CD4-positive, alpha-beta T cell treated with Interleukin-21 for 1 hour (primary cell): ENCODE measurements around the gene NGEF.

Experiments
- DNase-seq: peaks from one replicate; pipeline ENCODE4 v3.0.0-alpha.2; 2020

The NGEF gene

DNA sequence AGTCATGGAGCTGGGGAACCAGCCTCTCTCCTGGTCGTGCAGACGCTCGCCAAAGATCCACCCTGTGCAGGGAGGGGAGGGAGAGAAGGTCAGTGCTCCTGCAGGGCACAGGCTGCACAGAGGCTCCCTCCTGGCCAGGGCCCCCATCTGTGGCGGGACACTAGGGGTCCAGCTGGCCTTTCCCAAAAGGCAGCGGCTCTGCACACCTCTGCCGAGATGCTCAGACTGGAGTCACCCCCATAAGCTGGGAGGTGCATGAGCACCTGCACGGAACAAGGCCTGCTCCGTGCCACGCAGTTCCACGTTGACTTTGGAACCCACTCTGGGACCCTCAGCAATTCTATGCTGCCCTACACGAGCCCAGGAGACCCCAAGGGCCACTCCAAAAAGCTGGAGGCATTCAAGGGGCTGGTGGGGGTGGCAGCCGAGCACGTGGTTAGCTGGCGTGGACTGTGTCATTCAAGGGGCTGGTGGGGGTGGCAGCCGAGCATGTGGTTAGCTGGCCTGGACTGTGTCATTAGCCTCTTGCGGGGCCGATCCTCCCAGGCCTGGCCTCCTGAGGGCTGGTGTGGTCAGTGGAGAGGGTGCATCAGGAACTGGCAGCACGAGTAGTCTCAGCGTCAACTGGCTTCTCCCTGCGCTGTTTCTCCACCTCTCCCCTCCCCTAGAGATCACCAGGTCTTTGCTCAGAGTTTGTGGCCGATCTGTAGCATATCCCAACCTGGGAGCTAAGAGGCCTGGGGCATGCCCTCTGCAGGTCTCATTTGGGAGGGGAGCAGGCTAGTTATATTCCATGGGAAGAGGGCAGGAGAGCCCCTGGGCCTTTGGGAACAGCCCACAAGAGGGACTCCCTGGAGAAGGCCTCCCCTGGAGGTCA, 133.2 kb downstream of the NGEF start:
- DNase-seq: no peak

DNA sequence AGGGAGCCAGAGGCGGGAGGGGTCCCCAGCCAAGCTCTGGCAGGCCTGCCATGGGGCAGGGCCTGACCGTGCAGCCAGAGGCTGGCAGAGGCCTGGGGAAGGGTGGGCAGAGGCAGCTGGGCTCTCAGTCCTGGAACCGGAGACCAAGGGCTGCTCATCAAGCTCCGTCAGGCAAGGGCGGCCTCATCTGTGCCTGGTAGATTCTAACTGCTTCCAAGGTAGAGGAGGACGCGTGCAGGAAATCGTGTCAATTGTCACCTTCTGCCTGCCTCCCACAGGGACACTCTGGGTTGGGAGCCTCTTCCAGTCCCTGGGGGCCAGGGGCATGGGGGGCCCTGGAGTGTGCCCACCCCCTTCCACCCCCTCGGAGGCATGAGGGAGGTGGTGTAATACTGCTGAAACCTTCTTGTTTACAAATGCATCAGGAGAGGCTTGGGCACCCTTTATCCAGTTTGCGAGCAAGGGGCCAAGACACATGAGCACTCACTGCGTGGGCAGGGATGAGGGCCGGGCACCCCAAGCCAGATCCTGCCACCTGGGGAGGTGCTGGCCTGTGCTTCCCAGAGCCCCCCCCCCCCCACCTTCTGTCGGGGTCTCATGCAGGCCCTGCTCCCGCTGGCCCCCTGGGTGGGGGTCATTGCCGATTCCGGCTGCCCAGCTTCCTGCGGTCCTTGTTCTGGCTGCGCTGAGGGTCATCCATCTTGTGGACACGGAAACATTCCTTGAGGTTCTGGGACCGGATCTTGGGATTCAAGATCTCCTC, 134.0 kb downstream of the NGEF start:
- DNase-seq: no peak

DNA sequence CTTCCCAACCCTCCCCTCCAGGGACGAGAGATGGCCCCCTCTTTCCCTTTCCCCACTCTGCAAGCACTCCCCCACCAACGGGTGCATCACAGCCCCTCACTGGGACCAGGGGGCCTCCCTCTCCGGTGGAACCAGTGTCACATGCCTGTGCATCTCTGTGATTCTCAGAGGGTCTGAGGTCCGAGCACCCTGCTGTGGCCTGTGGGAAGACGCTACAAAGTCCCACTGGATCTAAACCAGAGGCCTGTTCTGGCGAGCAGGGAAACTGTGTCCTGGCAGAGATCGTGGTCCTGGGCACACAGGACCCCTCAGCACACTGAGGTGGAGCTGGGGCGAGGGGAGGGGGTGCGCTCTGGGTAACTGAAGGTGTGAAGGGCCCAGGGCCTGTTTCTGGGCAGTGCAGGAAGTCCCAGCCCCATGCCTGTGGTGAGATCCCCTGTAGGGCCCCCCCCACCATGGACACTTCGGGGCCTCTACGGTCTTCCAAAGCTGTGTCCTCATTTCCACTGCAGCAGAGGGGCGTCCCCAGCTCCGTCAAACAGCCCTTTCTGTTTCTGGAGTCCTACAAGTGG, 135.0 kb downstream of the NGEF start:
- DNase-seq: no peak

DNA sequence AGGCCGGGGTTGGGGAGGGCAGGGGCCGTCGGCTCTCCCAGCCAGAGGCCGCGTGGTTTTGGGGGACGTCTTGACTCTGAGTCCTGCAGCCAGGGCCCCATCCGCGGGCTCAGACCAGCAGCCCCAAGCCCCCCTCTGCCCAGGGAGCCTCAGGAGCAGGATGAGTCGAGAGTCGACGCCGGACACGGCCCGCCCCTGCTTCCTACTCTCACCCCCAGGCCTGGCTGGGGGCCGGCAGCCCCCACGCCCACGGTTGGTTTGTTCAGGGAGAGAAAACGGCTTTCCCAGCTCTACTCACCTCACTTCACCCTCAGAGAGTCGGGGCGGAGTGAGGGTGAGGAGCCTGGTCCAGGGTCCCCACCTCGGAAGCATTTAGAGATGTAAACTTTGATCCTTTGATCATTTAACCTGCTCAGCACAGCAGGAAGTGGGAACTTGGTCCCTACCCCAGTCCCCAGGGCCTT, 136.0 kb downstream of the NGEF start:
- no peak for DNase-seq

DNA sequence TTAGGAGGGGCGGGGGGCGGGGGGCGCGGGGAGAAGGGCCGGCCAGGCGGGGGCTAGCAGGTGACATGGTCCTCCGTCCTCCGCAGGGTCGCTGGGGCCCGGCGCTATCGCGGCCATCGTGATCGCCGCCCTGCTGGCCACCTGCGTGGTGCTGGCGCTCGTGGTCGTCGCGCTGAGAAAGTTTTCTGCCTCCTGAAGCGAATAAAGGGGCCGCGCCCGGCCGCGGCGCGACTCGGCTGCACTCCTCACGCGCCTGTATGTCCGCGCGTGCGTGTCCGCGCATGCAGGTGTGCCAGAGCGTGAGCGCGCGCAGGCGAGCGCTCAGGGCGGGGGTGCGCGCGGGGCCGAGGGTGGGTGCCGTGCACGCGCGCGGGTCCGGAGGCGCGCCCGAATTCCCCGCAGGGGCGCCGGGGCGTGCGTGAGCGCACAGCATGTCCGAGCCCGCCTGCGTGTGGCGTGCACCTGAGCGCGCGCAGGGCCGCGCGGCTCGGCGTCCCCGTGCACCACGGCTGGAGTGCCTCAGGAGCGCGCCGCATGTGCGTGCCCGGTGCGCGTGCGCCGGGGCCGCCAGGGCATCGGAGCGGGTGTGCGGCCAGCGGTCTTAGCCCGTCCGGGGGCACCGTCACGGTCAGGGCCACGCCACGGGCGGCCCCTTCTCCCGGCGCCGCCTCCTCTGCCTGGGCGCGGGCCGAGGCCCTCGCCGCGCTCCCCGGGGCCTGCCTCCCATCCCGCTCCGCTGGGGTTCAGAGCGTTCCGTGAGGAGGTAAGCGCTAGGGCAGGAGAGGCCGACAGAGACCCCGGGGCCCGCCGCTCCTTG, 136.7 kb downstream of the NGEF start:
- DNase-seq: peak; percentile 40

DNA sequence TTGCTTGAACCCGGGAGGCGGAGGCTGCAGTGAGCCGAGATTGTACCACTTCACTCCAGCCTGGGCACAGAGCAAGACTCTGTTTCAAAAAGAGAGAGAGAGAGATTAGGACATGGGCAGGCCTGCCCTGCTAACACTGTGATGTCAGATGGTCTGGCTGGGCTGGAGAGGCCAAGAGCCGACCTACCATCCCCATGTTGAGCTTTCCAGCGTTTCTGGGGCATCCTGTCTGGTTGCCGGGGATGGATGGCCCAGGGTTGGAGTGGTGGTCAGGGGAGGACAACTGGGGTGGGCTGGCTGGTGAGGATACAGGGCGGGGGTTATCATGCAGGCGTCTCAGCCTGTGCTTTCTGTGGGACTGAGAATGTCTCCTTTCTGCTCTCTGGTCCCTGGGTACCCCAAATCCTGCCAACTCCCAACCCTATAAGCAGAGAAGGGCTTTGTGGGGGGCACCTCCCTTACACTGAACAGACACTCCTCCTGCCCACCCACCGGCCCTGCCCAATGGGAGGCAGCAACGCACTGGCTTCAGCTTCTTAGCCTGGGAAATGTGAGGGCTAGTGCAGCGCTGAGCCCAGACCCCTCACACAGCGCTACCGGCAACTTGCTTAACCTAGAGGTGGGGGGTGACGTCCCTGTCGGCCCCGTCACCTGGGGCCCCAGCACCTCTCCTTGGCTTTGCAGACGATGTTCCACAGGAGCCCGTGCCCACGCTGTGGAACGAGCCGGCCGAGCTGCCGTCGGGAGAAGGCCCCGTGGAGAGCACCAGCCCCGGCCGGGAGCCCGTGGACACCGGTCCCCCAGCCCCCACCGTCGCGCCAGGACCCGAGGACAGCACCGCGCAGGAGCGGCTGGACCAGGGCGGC, 137.6 kb downstream of the NGEF start:
- DNase-seq: no peak

DNA sequence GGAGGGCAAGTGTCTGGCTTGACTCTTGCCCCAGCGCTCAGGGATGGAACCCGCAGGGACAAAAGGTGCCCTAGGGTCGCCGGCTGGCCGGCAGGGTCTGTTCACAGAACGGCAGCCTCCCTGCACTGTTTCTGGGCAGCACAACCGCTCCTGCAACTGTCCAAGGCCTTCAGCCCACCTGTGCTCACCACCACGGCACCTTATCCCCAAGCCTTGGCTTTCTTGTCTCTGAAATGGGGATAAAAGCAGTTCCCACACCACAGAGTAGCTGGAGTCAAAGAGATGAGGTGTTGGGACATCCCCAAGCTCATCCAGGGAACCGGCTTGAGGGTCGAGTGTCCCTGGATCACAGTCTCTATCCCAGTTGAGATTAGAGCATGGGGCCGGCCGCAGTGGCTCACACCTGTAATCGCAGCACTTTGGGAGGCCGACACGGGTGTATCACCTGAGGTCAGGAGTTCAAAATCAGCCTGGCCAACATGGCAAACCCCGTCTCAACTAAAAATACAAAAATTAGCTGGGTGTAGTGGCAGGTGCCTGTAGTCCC, 138.3 kb downstream of the NGEF start:
- no peak for DNase-seq

DNA sequence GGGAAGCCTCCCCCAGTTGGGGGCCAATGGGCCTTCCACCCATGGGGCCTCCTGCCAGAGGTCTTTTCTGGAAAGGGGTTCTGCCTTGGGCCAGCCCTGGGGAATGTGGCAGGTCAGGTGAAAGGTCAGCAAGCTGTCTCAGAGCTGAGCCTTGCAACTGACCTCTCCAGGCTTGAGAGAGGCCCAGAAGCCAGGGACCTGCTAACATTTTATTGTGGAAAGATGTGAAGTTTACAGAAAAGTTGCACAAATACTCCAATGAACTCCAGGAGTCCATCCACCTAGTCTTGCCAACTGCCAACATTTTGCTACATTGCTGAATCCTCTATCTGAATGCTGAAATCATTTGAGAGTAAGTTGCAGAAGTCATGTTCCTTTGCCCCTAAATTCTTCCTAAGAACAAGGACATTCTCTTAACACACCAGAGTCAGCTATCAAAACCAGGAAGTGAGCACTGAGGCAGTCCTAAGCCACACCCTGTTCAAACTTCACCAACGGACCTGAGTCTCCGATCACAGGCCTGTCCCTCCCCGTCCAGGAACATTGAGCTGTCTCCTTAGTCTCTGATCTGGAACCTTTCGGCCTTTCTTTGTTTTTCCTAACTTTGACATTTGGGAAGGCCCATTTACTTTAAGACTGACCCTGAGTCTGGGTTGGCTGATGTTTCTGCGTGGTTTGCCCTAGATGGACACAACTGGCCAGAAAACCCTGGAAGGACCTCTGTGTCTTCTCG, 139.0 kb downstream of the NGEF start:
- no peak for DNase-seq

DNA sequence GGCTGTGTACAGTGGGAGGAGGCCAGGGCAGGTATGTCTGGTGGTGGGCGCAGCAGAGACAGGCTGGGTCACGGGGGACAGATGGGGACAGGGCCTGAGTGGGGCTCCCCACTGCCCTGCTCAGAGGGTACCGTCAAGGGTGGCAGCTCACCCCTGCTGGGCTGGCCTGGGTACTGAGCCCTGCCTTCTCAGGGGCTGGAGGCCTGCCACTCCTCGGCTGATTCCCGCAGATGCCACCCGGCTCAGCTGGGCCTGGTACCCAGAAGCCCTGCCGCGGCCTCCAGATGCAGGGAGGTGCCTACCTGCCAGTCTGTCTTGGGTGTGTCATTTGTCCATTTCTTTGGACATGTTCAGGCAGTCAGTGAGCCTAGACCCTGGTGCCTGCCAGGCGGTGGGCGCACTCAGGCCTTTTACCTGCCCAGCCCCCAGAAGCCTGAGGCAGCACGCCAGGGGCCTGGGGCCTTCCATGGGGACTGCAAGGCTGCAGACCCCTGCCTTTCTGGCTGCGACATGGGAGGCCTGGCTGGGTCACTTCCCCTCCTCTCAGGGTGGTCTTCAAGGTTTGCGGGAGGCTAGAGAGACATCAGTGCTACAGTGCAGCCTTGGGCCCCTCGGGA, 139.7 kb downstream of the NGEF start:
- DNase-seq: no peak

DNA sequence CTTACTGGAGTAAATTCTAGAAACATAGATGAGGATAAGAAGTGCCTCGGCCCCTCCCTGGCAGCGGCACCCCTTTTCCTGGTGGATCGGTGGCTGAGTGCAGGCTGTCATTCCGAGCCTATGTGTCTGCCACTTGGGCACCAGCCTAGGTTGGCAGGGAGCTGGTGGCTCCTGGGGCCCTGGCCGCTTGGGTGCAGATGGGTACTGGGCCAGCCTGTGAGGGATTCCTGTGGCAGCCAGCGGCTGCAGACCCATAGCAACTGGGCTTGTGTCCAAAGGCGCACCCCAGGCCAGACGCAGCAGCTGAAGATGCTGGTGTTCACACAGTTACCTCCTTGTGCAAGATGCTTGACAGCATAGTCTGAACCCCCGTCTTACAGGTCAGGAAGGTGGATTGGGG, 140.2 kb downstream of the NGEF start:
- no peak for DNase-seq

DNA sequence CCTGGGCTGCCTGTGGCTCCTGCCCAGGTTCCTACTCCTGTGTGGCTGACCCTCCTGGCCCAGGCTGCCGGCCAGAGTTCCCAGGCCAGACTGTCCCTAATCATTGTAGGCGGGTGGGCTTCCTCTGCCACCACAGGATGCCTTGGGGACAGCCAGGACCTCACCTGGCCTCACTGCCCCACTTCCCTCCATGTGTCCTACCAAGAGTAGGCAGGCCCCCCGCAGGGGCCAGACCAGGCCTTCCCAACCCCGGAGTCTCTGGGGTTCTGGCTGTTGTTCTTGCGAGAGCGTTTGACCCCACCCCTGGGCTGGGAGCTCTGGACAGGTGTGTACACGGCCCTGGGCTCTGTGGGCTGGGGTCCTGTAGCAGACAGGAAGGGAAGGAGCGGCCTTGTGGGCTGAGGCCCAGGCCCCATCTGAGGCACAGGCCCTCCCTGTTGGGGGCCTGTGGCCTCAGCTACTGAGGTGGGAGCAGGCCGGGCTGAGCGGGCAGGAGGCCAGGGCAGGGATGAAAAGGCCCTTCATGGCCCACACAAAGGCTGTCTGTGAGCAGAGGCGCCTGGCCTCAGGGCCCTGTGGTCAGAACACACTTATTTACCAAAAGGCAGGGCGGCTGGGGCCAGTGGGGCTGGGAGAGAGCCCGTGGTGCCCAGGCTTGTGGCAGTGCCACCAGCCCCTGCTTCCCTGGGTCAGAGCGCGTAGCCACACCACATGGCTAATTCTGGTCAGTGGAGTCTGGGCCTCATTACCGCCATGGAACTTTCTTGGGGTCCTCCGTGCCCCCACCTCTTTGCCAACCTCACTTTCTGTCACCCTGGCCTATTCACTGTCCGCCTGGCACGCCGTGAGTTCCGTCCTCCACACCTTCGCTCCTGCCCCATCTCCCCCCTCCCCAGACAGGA, 141.0 kb downstream of the NGEF start:
- no peak for DNase-seq

DNA sequence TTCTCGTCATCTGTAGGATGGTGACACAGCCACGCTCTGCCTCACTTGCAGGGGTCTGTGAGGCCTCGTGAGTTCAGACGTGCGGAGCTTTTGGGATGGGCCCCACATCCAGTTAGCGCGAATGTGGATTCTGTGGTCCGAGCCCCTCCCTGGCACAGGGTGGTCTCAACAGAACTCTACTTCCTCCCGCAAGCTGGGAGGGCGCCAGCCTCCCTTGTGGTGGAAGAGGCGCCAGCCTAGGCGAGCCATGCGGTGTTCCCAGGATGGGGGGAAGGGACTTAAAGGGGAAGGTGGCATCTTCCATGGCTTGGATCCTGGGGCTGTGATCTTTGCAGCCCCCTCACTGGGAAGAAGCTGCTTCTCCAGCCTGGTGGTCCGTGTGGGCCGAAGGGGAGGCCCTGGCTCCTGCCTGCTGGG, 141.6 kb downstream of the NGEF start:
- DNase-seq: no peak

DNA sequence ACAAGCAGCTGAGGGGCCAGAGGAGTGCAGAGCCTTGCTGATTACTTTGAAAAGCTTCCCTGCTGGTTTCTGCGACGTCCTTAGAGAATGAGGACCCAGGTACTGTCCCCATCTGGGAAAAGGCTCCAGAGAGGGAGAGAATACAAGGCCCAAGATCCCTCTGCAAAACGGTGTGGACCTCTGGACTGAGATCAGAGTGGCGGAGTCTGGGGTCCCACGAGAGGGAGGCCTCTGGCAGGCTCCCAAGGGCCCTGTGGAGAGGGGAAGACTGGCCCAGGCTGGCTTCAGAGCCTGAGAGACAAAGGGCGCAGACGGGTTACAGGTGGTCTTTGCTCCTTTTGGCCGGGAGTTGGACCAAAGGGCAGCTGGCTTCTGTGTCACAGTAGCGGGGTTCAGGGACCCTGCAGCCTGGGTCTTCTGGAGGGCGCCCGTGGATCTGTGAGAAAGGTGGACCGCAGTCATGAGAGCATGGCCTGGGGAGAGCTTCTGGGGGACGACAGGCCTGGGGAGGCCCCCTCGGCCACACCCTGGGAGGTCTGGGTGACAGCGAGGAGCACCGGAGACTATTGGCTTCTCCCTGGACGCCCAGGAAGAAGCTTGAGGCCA, 142.2 kb downstream of the NGEF start:
- DNase-seq: no peak

DNA sequence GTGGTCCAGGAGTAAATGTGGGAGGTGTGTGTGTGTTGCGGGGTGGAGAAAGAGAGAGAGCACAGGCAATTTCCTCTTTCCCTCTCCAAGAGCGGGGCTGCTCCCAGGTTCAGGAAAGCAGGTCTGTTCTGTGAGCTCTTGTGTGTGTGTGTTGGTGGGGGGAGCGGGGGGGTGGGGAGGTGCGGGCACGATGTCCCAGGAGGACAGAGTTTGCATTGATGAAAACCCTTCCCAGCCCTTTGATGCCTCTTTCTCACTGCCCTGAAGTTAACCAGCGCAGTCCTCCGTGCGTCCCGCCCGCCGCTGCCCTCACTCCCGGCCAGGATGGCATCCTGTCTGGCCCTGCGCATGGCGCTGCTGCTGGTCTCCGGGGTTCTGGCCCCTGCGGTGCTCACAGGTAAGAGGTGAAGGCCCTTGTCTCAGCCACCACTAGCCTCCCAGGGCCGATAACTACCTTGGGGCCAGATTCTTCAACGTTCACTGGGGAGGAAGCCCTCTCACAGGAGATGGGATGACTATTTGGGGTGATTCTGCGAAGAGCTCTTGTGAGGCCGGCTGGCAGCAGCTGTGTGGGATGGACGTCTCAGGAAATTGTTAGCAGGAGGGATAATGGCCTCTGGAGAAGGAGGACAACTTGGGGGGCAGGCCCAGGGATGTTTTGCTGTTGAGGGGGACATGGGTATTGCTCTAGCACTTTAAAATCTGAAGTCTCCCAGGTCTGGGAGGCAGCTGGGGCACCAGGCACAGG, 142.9 kb downstream of the NGEF start, which contains the start of gene SNORC:
Gene SNORC (plus strand): TSS at position 247 of the 748 bp plus-strand sequence. CDS start 78 bp downstream, at position 325.
- no peak for DNase-seq

DNA sequence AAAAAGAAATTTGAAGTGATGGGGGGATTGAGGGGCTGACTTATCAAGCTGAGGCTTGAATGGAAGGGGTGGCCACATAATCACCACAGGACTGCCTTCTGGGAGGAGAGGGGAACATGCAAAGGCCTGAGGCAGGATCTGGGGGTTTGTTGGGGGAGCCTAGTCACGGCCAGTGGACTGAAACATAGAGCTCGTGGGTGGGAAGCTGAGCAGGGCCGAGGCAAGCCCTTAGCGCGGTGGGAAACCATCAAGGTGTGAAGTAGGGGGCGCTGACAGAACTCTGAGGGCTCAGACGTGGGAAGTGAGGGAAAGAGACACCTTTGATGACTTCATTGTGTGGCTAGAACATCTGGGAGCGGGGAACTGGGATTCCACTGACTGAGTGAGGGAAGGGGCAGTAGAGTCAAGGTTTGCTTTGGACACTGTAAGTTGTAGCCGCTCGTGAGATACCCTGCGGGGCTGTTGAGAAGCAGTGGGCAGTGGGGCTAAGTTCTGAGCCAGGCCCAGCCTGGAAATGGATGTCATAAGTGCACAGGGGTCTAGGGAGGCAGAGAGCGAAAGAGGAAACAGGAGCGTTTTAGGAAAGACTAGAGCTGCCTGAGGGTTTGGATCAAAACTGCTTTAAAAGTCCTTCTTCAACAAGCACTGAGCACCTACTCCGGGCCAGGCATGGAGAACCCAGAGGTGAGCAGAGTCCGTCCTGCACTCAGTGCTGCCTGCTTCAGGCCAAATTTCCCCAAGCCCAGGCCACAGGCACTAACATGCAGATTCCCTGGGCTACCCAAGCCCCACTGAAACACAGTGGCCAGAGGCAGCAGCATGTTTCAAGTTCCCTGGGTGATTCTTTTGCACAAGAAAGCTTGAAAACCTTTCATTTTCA, 143.7 kb downstream of the NGEF start:
- no peak for DNase-seq

DNA sequence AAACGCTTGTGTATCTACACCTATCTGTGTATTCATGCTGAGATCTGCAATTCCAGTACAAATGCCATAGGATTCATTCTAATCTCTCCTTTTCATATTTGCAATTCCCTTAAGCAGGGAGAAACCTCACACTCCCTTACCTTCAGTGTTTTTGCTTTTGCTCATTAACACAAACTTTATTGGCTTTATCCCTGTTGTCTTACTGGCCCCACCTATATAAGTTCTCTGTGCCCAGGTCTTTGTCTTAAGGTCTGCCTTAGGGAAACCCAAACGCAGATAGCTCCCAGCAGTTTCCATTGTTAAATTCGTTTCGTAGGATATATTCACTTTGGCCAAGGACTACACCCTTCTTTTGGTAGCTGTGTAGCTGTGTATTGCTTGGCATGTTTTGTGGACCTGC, 147.0 kb downstream of the NGEF start:
- DNase-seq: no peak

DNA sequence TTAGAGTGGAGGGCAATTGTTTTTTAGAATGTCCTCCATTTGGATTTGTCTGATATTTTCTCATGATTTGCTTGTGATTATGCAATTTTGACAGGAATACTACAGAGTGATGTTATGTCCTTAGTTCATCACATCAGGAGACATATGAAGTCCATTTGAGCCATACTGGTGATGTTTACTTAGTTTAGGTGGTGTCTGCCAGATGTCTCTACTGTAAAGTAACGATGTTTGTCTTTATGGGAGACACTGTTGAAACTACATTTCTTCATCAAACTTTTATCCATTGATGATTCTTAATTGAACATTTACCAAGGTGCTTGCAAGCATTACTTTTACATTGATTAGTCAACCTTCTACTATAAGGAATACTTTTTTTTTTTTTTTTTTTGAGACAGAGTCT, 147.9 kb downstream of the NGEF start:
- no peak for DNase-seq
